Lower leg skin (tissue), 4 donors: Measurements from ENCODE around the gene GP5. TPM values are rescaled to one million over a fixed set of nuclear protein-coding genes. Genes with fewer than 3 reads are reported as not detected.

ENCODE experiments used
- DNase-seq, 2 donors: peaks; one replicate each; pipeline ENCODE4 v3.0.0-alpha.2; 2019; ENCODE audit warnings: low spot score in 2 of 2
- H3K4me3 ChIP-seq: fragments of 200-600 bp; sonication (generic); 2 replicates; pipeline ENCODE4 v1.5.1; 2017; ENCODE audit warnings: mild to moderate bottlenecking, low read depth; ENCODE audit not compliant: poor library complexity, severe bottlenecking
- POLR2A ChIP-seq, 2 donors: fragments of 450-650 bp; IDR thresholded peaks; one replicate each; pipeline ENCODE4 v1.6.1; 2016 to 2017; ENCODE audit warnings: antibody characterized with exemption in 2 of 2, mild to moderate bottlenecking in 1 of 2, moderate library complexity in 1 of 2
- WGBS, 2 donors: methylation state at CpG; one replicate each; pipeline ENCODE4 v1.1.5; 2018; 5-methylcytosine and 5-hydroxymethylcytosine counted together
- intact Hi-C: fragments of 100-400 bp; cut with DNase I; formaldehyde crosslinking; loops from one replicate; pipeline ENCODE4 v1.15.0; 2023; ENCODE audit warnings: low total_unique reads
- total RNA-seq, 4 donors: library from RNA; depleted of rRNA; stranded (reverse); fragments of >200 nt; gene quantifications; one replicate each; pipeline ENCODE4 v1.1.0, GENCODE V29; 2016
- TF ChIP-seq, protein P1 (sequence below), 3 donors: fragments of 450-650 bp; IDR thresholded peaks; one replicate each; pipeline ENCODE4 v1.5.1; 2016; ENCODE audit warnings: antibody characterized with exemption in 3 of 3, mild to moderate bottlenecking in 3 of 3, moderate library complexity in 2 of 3

Gene GP5
- total RNA-seq, 4 donors from 2014 or later, result 0.06 TPM; not detected in 3

DNA sequence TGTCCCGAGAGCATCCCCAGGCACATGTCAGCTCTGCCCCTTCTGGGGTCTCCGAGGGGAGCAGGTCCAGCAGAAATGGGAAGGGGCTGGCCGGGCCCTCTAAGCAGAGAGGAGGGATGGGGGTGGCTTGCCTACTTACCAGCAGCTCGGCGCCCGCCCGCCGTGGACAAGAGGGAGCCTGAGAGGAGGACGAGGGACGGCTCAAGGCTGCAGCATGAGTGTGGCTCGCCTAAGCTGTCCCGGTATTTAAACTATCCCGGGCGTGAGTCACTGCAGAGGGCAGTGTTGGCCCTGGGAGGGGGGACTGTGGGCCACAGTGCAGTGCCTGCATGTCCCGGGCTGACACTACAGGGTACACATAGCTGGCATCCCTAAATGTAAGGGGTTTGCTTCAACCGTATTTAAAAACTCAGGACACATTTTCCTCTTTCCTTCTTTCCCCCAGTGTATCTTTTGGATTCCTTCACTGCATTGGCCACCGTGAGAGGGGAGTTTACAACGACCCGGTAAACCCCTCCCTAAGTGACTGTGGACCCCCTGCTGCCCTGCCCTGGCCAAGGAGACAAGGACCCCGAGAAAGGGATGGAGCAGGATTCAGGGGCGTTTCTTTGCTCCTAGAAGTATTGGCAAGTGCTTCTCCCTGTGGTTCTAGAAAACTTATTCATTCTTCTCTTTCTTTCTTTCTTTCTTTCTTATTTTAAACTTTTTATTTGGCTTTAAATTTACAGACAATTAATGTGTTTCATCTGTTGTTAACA is 29.4 kb downstream of the GP5 start, which contains the start of gene LRRC15:
LRRC15 (minus strand) TSS at position 222 of the 758 bp plus-strand sequence. CDS start 8,700 bp downstream, outside the sequence.
- DNase-seq, result no peak
- no peak within 1 kb of the TSS for H3K4me3 ChIP-seq
- WGBS, 2 donors, result 10 to 19% methylated on average over 20 to 21 of the region's 21 CpGs
- intact Hi-C loops, result no loop called here
- TF ChIP-seq, protein P1, sequence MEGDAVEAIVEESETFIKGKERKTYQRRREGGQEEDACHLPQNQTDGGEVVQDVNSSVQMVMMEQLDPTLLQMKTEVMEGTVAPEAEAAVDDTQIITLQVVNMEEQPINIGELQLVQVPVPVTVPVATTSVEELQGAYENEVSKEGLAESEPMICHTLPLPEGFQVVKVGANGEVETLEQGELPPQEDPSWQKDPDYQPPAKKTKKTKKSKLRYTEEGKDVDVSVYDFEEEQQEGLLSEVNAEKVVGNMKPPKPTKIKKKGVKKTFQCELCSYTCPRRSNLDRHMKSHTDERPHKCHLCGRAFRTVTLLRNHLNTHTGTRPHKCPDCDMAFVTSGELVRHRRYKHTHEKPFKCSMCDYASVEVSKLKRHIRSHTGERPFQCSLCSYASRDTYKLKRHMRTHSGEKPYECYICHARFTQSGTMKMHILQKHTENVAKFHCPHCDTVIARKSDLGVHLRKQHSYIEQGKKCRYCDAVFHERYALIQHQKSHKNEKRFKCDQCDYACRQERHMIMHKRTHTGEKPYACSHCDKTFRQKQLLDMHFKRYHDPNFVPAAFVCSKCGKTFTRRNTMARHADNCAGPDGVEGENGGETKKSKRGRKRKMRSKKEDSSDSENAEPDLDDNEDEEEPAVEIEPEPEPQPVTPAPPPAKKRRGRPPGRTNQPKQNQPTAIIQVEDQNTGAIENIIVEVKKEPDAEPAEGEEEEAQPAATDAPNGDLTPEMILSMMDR (IDR thresholded peaks at IDR 0.05), result no peak
- no peak for TF ChIP-seq POLR2A (IDR thresholded peaks at IDR 0.05)

- TF ChIP-seq POLR2A (IDR thresholded peaks at IDR 0.05), result no peak
- TF ChIP-seq, protein P1 (IDR thresholded peaks at IDR 0.05), result no peak
- H3K4me3 ChIP-seq, result no peak overlapping the region
- intact Hi-C loops, result no loop called here
- 59 to 68% methylated on average over 6 of the region's 6 CpGs for WGBS, 2 donors
- no peak for DNase-seq
Observed at GRCh38 chr3:194368918-194369317, 30.1 kb downstream of the GP5 start.

- intact Hi-C loops, result no loop called here
- H3K4me3 ChIP-seq, result no peak overlapping the region
- TF ChIP-seq, protein P1 (IDR thresholded peaks at IDR 0.05), result no peak
- no peak for TF ChIP-seq POLR2A (IDR thresholded peaks at IDR 0.05)
- DNase-seq, result peak in 1 of 2 donors; percentile 24
- 46 to 52% methylated on average over 18 of the region's 18 CpGs for WGBS, 2 donors
Observed at GRCh38 chr3:194367992-194368841, 30.8 kb downstream of the GP5 start.

DNA sequence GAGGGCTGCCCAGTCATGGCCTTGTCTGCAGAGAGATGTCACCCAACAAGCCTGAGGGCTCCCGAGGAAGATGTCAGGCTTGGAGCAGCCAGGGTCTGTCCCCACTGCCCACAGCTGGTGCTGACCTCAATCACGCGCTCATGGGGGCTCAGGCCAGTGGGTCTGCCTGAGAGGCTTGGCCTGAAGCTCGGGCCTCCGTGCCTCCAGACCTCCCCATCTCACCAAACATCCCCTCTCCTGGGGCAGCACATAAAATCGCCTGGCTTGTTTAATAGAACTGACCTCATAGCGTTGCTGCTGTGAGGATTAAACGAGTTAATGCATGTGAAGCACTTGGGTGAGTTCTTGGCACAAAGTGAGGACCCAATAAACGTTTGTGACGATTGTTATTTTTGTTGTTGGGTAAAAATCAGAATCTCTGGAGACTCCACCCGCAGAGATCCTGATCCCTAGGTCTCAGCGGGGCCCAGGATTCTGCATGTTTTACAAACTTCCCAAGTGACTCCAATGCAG is 33.0 kb downstream of the GP5 start:
- 74 to 80% methylated on average over 9 to 12 of the region's 12 CpGs for WGBS, 2 donors
- DNase-seq, result no peak

GRCh38 chr3:194365526-194365925 is 33.5 kb downstream of the GP5 start:
- DNase-seq, result no peak
- TF ChIP-seq, protein P1 (IDR thresholded peaks at IDR 0.05), result no peak
- no peak for TF ChIP-seq POLR2A (IDR thresholded peaks at IDR 0.05)

More for the DNA sequence above, 33.0 kb downstream of the GP5 start:
- intact Hi-C loops, result no loop called here
- H3K4me3 ChIP-seq, result no peak overlapping the region
- TF ChIP-seq, protein P1 (IDR thresholded peaks at IDR 0.05), result no peak
- no peak for TF ChIP-seq POLR2A (IDR thresholded peaks at IDR 0.05)

More at GRCh38 chr3:194365526-194365925, 33.5 kb downstream of the GP5 start:
- intact Hi-C loops, result no loop called here
- no peak overlapping the region for H3K4me3 ChIP-seq
- WGBS, 2 donors, result 94 to 95% methylated on average over 6 of the region's 6 CpGs
